ENCODE measurements around the gene MCRIP2. TPM values are rescaled to one million over a fixed set of nuclear protein-coding genes. Genes with fewer than 3 reads are reported as not detected.

Gene MCRIP2
- total RNA-seq, 1 donor from 2014 or later, result 20.4 TPM

- Histone ChIP-seq H3K36me3 (ENCODE audit: control insufficient read depth in 3 of 3, insufficient read depth in 3 of 3, low read length in 3 of 3) (peaks cover 10 to 17% (median 11%) of the 10 kb centered on the region in 3 donors), H3K4me1 (ENCODE audit: control insufficient read depth in 3 of 3, insufficient read depth in 3 of 3, low read length in 3 of 3) (peaks cover 21 to 38% (median 36%) of the 10 kb centered on the region in 3 donors)
Observed at GRCh38 chr16:631808-632358, 9.7 kb upstream of the MCRIP2 start.

GRCh38 chr16:632486-633335 lies 8.9 kb upstream of the MCRIP2 start:
- no peak overlapping the region for H3K27ac ChIP-seq (ENCODE audit: low read depth, low read length)
- no peaks in the 10 kb centered on the region for H3K9me3 ChIP-seq (ENCODE audit: control insufficient read depth in 3 of 3, low read length in 3 of 3)
- H3K9ac ChIP-seq (ENCODE audit: low read depth in 1 of 3, low read length in 3 of 3), result no peak overlapping the region
- H3K36me3 ChIP-seq (ENCODE audit: control insufficient read depth in 3 of 3, insufficient read depth in 3 of 3, low read length in 3 of 3), result peaks cover 10 to 17% (median 11%) of the 10 kb centered on the region in 3 donors
- peaks cover 25 to 36% (median 35%) of the 10 kb centered on the region in 3 donors for H3K4me1 ChIP-seq (ENCODE audit: control insufficient read depth in 3 of 3, insufficient read depth in 3 of 3, low read length in 3 of 3)
- H3K4me3 ChIP-seq (ENCODE audit: low read length in 3 of 3), result no peak overlapping the region
- no peaks in the 10 kb centered on the region for H3K27me3 ChIP-seq (ENCODE audit: control insufficient read depth in 3 of 3, insufficient read depth in 3 of 3, low read length in 3 of 3)

More at GRCh38 chr16:631808-632358, 9.7 kb upstream of the MCRIP2 start:
- Histone ChIP-seq H3K27ac (ENCODE audit: low read depth, low read length) (no peak overlapping the region), H3K27me3 (ENCODE audit: control insufficient read depth in 3 of 3, insufficient read depth in 3 of 3, low read length in 3 of 3) (no peaks in the 10 kb centered on the region), H3K4me3 (ENCODE audit: low read length in 3 of 3) (no peak overlapping the region), H3K9ac (ENCODE audit: low read depth in 1 of 3, low read length in 3 of 3) (no peak overlapping the region), H3K9me3 (ENCODE audit: control insufficient read depth in 3 of 3, low read length in 3 of 3) (no peaks in the 10 kb centered on the region)

GRCh38 chr16:633336-634050 lies 8.1 kb upstream of the MCRIP2 start:
- Histone ChIP-seq H3K36me3 (ENCODE audit: control insufficient read depth in 3 of 3, insufficient read depth in 3 of 3, low read length in 3 of 3) (peaks cover 10 to 13% (median 11%) of the 10 kb centered on the region in 3 donors), H3K4me3 (ENCODE audit: low read length in 3 of 3) (no peak overlapping the region), H3K4me1 (ENCODE audit: control insufficient read depth in 3 of 3, insufficient read depth in 3 of 3, low read length in 3 of 3) (peaks cover 30 to 43% (median 41%) of the 10 kb centered on the region in 3 donors), H3K9me3 (ENCODE audit: control insufficient read depth in 3 of 3, low read length in 3 of 3) (no peaks in the 10 kb centered on the region), H3K9ac (ENCODE audit: low read depth in 1 of 3, low read length in 3 of 3) (no peak overlapping the region), H3K27ac (ENCODE audit: low read depth, low read length) (no peak overlapping the region), H3K27me3 (ENCODE audit: control insufficient read depth in 3 of 3, insufficient read depth in 3 of 3, low read length in 3 of 3) (no peaks in the 10 kb centered on the region)

- H3K27ac ChIP-seq (ENCODE audit: low read depth, low read length), result no peak overlapping the region
- peaks cover 6 to 8% (median 7%) of the 10 kb centered on the region in 3 donors for H3K36me3 ChIP-seq (ENCODE audit: control insufficient read depth in 3 of 3, insufficient read depth in 3 of 3, low read length in 3 of 3)
- no peaks in the 10 kb centered on the region for H3K27me3 ChIP-seq (ENCODE audit: control insufficient read depth in 3 of 3, insufficient read depth in 3 of 3, low read length in 3 of 3)
- no peaks in the 10 kb centered on the region for H3K9me3 ChIP-seq (ENCODE audit: control insufficient read depth in 3 of 3, low read length in 3 of 3)
- H3K4me1 ChIP-seq (ENCODE audit: control insufficient read depth in 3 of 3, insufficient read depth in 3 of 3, low read length in 3 of 3), result peaks cover 28 to 43% (median 41%) of the 10 kb centered on the region in 3 donors
- H3K4me3 ChIP-seq (ENCODE audit: low read length in 3 of 3), result no peak overlapping the region
- no peak overlapping the region for H3K9ac ChIP-seq (ENCODE audit: low read depth in 1 of 3, low read length in 3 of 3)
Observed at GRCh38 chr16:634051-634670, 7.5 kb upstream of the MCRIP2 start.

- no peaks in the 10 kb centered on the region for H3K27me3 ChIP-seq (ENCODE audit: control insufficient read depth in 3 of 3, insufficient read depth in 3 of 3, low read length in 3 of 3)
- no peak overlapping the region for H3K27ac ChIP-seq (ENCODE audit: low read depth, low read length)
- peak overlapping the region in 1 of 3 donors; percentile 96 for H3K4me3 ChIP-seq (ENCODE audit: low read length in 3 of 3)
- peaks cover 6 to 8% (median 7%) of the 10 kb centered on the region in 3 donors for H3K36me3 ChIP-seq (ENCODE audit: control insufficient read depth in 3 of 3, insufficient read depth in 3 of 3, low read length in 3 of 3)
- H3K9me3 ChIP-seq (ENCODE audit: control insufficient read depth in 3 of 3, low read length in 3 of 3), result no peaks in the 10 kb centered on the region
- peak overlapping the region in 1 of 3 donors; percentile 97 for H3K9ac ChIP-seq (ENCODE audit: low read depth in 1 of 3, low read length in 3 of 3)
- H3K4me1 ChIP-seq (ENCODE audit: control insufficient read depth in 3 of 3, insufficient read depth in 3 of 3, low read length in 3 of 3), result peaks cover 24 to 37% (median 36%) of the 10 kb centered on the region in 3 donors
Observed at GRCh38 chr16:634996-635395, 6.6 kb upstream of the MCRIP2 start.

- Histone ChIP-seq H3K36me3 (ENCODE audit: control insufficient read depth in 3 of 3, insufficient read depth in 3 of 3, low read length in 3 of 3) (peaks cover 6 to 8% (median 7%) of the 10 kb centered on the region in 3 donors), H3K4me3 (ENCODE audit: low read length in 3 of 3) (peak overlapping the region; percentile 93 to 96 (median 95)), H3K27ac (ENCODE audit: low read depth, low read length) (no peak overlapping the region), H3K9ac (ENCODE audit: low read depth in 1 of 3, low read length in 3 of 3) (peak overlapping the region; percentile 61 to 97 (median 81)), H3K4me1 (ENCODE audit: control insufficient read depth in 3 of 3, insufficient read depth in 3 of 3, low read length in 3 of 3) (peaks cover 20 to 34% (median 32%) of the 10 kb centered on the region in 3 donors), H3K9me3 (ENCODE audit: control insufficient read depth in 3 of 3, low read length in 3 of 3) (no peaks in the 10 kb centered on the region), H3K27me3 (ENCODE audit: control insufficient read depth in 3 of 3, insufficient read depth in 3 of 3, low read length in 3 of 3) (no peaks in the 10 kb centered on the region)
Observed at GRCh38 chr16:635573-636205, 5.9 kb upstream of the MCRIP2 start.

GRCh38 chr16:636206-637080 lies 5.2 kb upstream of the MCRIP2 start, which contains the start of gene METTL26:
METTL26 (minus strand) TSS chr16:636305; CDS start chr16:636290, 15 bp downstream.
- Histone ChIP-seq H3K4me1 (ENCODE audit: control insufficient read depth in 3 of 3, insufficient read depth in 3 of 3, low read length in 3 of 3) (peaks cover 22 to 32% (median 29%) of the 10 kb centered on the region in 3 donors), H3K36me3 (ENCODE audit: control insufficient read depth in 3 of 3, insufficient read depth in 3 of 3, low read length in 3 of 3) (peaks cover 6 to 8% (median 7%) of the 10 kb centered on the region in 3 donors), H3K9me3 (ENCODE audit: control insufficient read depth in 3 of 3, low read length in 3 of 3) (no peaks in the 10 kb centered on the region), H3K27ac (ENCODE audit: low read depth, low read length) (peak within 1 kb of the TSS; percentile 95), H3K4me3 (ENCODE audit: low read length in 3 of 3) (peak within 1 kb of the TSS; percentile 93 to 96 (median 95)), H3K27me3 (ENCODE audit: control insufficient read depth in 3 of 3, insufficient read depth in 3 of 3, low read length in 3 of 3) (no peaks in the 10 kb centered on the region), H3K9ac (ENCODE audit: low read depth in 1 of 3, low read length in 3 of 3) (peak within 1 kb of the TSS; percentile 81 to 98 (median 97))

- H3K36me3 ChIP-seq (ENCODE audit: control insufficient read depth in 3 of 3, insufficient read depth in 3 of 3, low read length in 3 of 3), result peaks cover 6 to 8% (median 7%) of the 10 kb centered on the region in 3 donors
- peak overlapping the region; percentile 93 to 96 (median 95) for H3K4me3 ChIP-seq (ENCODE audit: low read length in 3 of 3)
- H3K27me3 ChIP-seq (ENCODE audit: control insufficient read depth in 3 of 3, insufficient read depth in 3 of 3, low read length in 3 of 3), result no peaks in the 10 kb centered on the region
- peak overlapping the region; percentile 74 to 97 (median 81) for H3K9ac ChIP-seq (ENCODE audit: low read depth in 1 of 3, low read length in 3 of 3)
- peak overlapping the region; percentile 95 for H3K27ac ChIP-seq (ENCODE audit: low read depth, low read length)
- H3K9me3 ChIP-seq (ENCODE audit: control insufficient read depth in 3 of 3, low read length in 3 of 3), result no peaks in the 10 kb centered on the region
- peaks cover 23 to 31% (median 31%) of the 10 kb centered on the region in 3 donors for H3K4me1 ChIP-seq (ENCODE audit: control insufficient read depth in 3 of 3, insufficient read depth in 3 of 3, low read length in 3 of 3)
Observed at GRCh38 chr16:637081-638018, 4.3 kb upstream of the MCRIP2 start.

Measured in skeletal muscle tissue (tissue), 4 donors.